Neural progenitor cell (in vitro differentiated cells): Measurements from ENCODE around the gene XKR3. TPM values are rescaled to one million over a fixed set of nuclear protein-coding genes. Genes with fewer than 3 reads are reported as not detected.
"Not testable (repeated sequence)": the region's sequence is repeated elsewhere in the genome, so short reads cannot be mapped to it uniquely, and the experiment has no call there.

Source experiments
- DNase-seq: peaks from one replicate; pipeline ENCODE4 v3.0.0-alpha.2; 2016; ENCODE audit warnings: low spot score
- H2AFZ ChIP-seq: fragments of 200-600 bp; sonication (generic); replicated peaks from 2 replicates; pipeline ENCODE4 v1.6.1; 2016; ENCODE audit warnings: antibody characterized with exemption
- H3F3A ChIP-seq: fragments of 200-600 bp; sonication (generic); 2 replicates; pipeline ENCODE4 v1.6.1; 2016; ENCODE audit warnings: antibody characterized with exemption, low read depth
- H3K27ac ChIP-seq: fragments of 200-600 bp; sonication (generic); 2 replicates; pipeline ENCODE4 v1.5.1; 2016; ENCODE audit warnings: mild to moderate bottlenecking
- H3K27me3 ChIP-seq: fragments of 200-600 bp; sonication (generic); 2 replicates; pipeline ENCODE4 v1.6.1; 2016; ENCODE audit warnings: mild to moderate bottlenecking, moderate library complexity
- H3K36me3 ChIP-seq: fragments of 200-600 bp; sonication (generic); 2 replicates; pipeline ENCODE4 v1.5.1; 2016
- H3K4me1 ChIP-seq: fragments of 200-600 bp; sonication (generic); 2 replicates; pipeline ENCODE4 v1.6.1; 2016; ENCODE audit warnings: mixed run types
- H3K4me2 ChIP-seq: fragments of 200-600 bp; sonication (generic); 2 replicates; pipeline ENCODE4 v1.6.1; 2016
- H3K4me3 ChIP-seq: fragments of 200-600 bp; sonication (generic); 2 replicates; pipeline ENCODE4 v1.5.1; 2016
- H3K79me2 ChIP-seq: fragments of 200-600 bp; sonication (generic); 2 replicates; pipeline ENCODE4 v1.6.1; 2016; ENCODE audit warnings: low read depth
- H3K9ac ChIP-seq: fragments of 200-600 bp; sonication (generic); 2 replicates; pipeline ENCODE4 v1.6.1; 2016
- H3K9me3 ChIP-seq: fragments of 200-600 bp; sonication (generic); 2 replicates; pipeline ENCODE4 v1.5.1; 2016; ENCODE audit warnings: low read depth
- H4K20me1 ChIP-seq: fragments of 200-600 bp; sonication (generic); 2 replicates; pipeline ENCODE4 v1.6.1; 2016; ENCODE audit warnings: low read depth
- H3K27ac Mint-ChIP-seq: 3 replicates; pipeline ENCODE4 v1.8.0; 2021; ENCODE audit warnings: mixed read lengths
- H3K27me3 Mint-ChIP-seq: 2 replicates; pipeline ENCODE4 v1.8.0; 2022; ENCODE audit warnings: low read depth, mild to moderate bottlenecking, inconsistent platforms, moderate library complexity, mixed read lengths; ENCODE audit not compliant: insufficient read depth
- H3K36me3 Mint-ChIP-seq: 3 replicates; pipeline ENCODE4 v1.8.0; 2021; ENCODE audit warnings: mixed read lengths
- H3K4me1 Mint-ChIP-seq: 3 replicates; pipeline ENCODE4 v1.8.0; 2021; ENCODE audit warnings: mixed read lengths
- H3K4me3 Mint-ChIP-seq: 3 replicates; pipeline ENCODE4 v1.8.0; 2021; ENCODE audit warnings: mild to moderate bottlenecking, moderate library complexity, mixed read lengths
- H3K9me3 Mint-ChIP-seq: 3 replicates; pipeline ENCODE4 v1.8.0; 2020; ENCODE audit warnings: mixed read lengths
- CTCF ChIP-seq: fragments of 200-600 bp; sonication (generic); IDR thresholded peaks from 2 replicates; pipeline ENCODE4 v1.5.1; 2017; ENCODE audit warnings: antibody characterized with exemption, mild to moderate bottlenecking
- EZH2 ChIP-seq: fragments of 200-600 bp; sonication (generic); IDR thresholded peaks from 2 replicates; pipeline ENCODE4 v1.6.1; 2017; ENCODE audit warnings: antibody characterized with exemption, mild to moderate bottlenecking, moderate library complexity
- EZH2phosphoT487 ChIP-seq: fragments of 200-600 bp; sonication (generic); IDR thresholded peaks from 2 replicates; pipeline ENCODE4 v1.6.1; 2017; ENCODE audit warnings: antibody characterized with exemption
- total RNA-seq: library from RNA; depleted of rRNA; stranded (reverse); fragments of >200 nt; gene quantifications from 2 replicates; pipeline ENCODE4 v1.2.3, GENCODE V29; 2015; ENCODE audit warnings: low replicate concordance

Gene XKR3
- total RNA-seq, 1 donor from 2014 or later, result not detected

GRCh38 chr22:16803255-16803917, 21.8 kb downstream of the XKR3 start:
- Histone ChIP-seq H3F3A (no peaks in the 10 kb centered on the region), H3K4me2 (no peak overlapping the region), H2AFZ (no peak overlapping the region), H4K20me1 (no peaks in the 10 kb centered on the region), H3K79me2 (no peaks in the 10 kb centered on the region), H3K27me3 (no peaks in the 10 kb centered on the region), H3K4me3 (no peak overlapping the region), H3K36me3 (no peaks in the 10 kb centered on the region), H3K9ac (no peak overlapping the region), H3K4me1 (no peaks in the 10 kb centered on the region), H3K27ac (no peak overlapping the region), H3K9me3 (no peaks in the 10 kb centered on the region)
- no peak for DNase-seq
- TF ChIP-seq EZH2, result no peak
- Mint-ChIP-seq H3K4me3 (no peak overlapping the region), H3K27ac (no peak overlapping the region), H3K27me3 (no peaks in the 10 kb centered on the region), H3K36me3 (no peaks in the 10 kb centered on the region), H3K4me1 (no peaks in the 10 kb centered on the region), H3K9me3 (peaks cover 6% of the 10 kb centered on the region)

DNA sequence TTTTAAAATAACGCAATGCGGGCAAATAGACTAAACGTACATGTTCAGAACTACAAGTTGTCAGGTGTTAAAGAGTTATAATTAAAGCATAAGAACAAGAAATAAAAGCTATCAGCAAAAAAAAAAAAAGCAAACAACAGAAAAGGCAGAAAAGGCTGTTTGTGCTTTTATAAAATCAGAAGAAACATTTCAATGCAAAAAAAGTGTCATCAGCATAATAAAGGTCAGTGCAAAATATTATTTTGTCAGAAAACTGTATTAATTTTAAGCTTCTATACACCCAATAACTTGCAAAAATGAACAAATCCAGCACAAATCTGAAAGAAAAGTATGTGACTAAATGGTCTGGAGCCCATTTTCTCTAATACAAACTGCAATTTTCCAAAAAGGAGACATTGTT, 23.6 kb downstream of the XKR3 start:
- Mint-ChIP-seq H3K27me3 (no peaks in the 10 kb centered on the region), H3K36me3 (no peaks in the 10 kb centered on the region), H3K4me1 (no peaks in the 10 kb centered on the region), H3K4me3 (no peak overlapping the region), H3K9me3 (peaks cover 8% of the 10 kb centered on the region), H3K27ac (no peak overlapping the region)
- Histone ChIP-seq H3K9ac (no peak overlapping the region), H2AFZ (no peak overlapping the region), H3F3A (no peaks in the 10 kb centered on the region), H3K27me3 (no peaks in the 10 kb centered on the region), H3K4me2 (no peak overlapping the region), H3K9me3 (no peaks in the 10 kb centered on the region), H3K4me1 (no peaks in the 10 kb centered on the region), H3K79me2 (no peaks in the 10 kb centered on the region), H3K27ac (no peak overlapping the region), H4K20me1 (no peaks in the 10 kb centered on the region), H3K36me3 (no peaks in the 10 kb centered on the region), H3K4me3 (no peak overlapping the region)
- DNase-seq, result no peak
- no peak for TF ChIP-seq EZH2
- TF ChIP-seq EZH2phosphoT487, result no peak
- TF ChIP-seq CTCF, result no peak

- no peaks in the 10 kb centered on the region for H3K9me3 ChIP-seq
- H3K27ac ChIP-seq, result no peak overlapping the region
- H3K27me3 ChIP-seq, result no peaks in the 10 kb centered on the region
- H3K79me2 ChIP-seq, result no peaks in the 10 kb centered on the region
- H3F3A ChIP-seq, result no peaks in the 10 kb centered on the region
- H3K4me1 ChIP-seq, result no peaks in the 10 kb centered on the region
- no peaks in the 10 kb centered on the region for H3K36me3 Mint-ChIP-seq
- H3K9me3 Mint-ChIP-seq, result peaks cover 11% of the 10 kb centered on the region
- no peak overlapping the region for H2AFZ ChIP-seq
- H3K27me3 Mint-ChIP-seq, result no peaks in the 10 kb centered on the region
- no peak for DNase-seq
- no peaks in the 10 kb centered on the region for H3K36me3 ChIP-seq
- H3K4me2 ChIP-seq, result no peak overlapping the region
- no peak overlapping the region for H3K27ac Mint-ChIP-seq
- TF ChIP-seq EZH2, result no peak
- no peak for TF ChIP-seq CTCF
- TF ChIP-seq EZH2phosphoT487, result no peak
- H4K20me1 ChIP-seq, result no peaks in the 10 kb centered on the region
- H3K4me3 ChIP-seq, result no peak overlapping the region
- H3K9ac ChIP-seq, result no peak overlapping the region
- H3K4me3 Mint-ChIP-seq, result no peak overlapping the region
- no peaks in the 10 kb centered on the region for H3K4me1 Mint-ChIP-seq
Measured at GRCh38 chr22:16801088-16801487, 24.1 kb downstream of the XKR3 start.

DNA sequence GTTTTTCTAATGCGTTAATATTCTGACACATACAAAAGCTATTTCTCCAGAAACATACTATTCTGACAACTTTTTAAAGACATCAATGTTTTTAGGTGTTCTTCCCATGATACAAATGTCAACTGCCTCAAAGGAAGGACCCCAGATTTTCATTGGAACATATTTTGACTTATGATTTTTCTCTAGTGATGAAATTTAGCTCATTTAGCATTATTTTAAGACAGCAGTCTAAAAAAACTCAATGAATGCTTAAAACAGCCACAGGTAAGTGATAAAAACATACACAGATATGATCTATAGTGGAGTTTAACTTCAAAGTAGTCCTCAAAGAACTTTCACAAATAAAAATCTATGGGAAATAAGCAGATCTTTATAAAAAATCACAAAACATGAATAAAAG, 24.9 kb downstream of the XKR3 start:
- H3K9me3 Mint-ChIP-seq, result peaks cover 11% of the 10 kb centered on the region
- H3K9me3 ChIP-seq, result no peaks in the 10 kb centered on the region
- DNase-seq, result no peak

DNA sequence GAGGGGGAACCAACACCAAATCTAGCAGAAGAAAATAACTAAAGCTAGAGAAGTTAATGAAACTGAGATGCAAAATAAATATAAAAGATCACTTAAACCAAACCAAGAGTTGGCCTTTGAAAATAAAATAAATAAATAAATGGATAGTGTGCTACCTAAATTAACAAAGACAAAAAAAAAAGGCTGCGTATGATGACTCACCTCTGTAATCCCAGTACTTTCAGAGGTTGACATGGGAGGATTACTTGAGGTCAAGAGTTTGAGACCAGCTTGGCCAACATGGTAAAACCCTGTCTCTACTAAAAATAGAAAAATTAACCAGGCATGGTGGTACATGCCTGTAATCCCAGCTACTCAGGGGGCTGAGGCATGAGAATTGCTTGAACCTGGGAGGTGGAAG, 29.7 kb downstream of the XKR3 start:
- H3K4me3 Mint-ChIP-seq, H3K79me2 ChIP-seq, DNase-seq, H3K9ac ChIP-seq, H3K36me3 ChIP-seq, H3K27ac ChIP-seq, H3K4me1 Mint-ChIP-seq, H2AFZ ChIP-seq, H3K4me3 ChIP-seq, H3K27me3 Mint-ChIP-seq, H3K27me3 ChIP-seq, H3K4me2 ChIP-seq, H3K9me3 ChIP-seq, H3K4me1 ChIP-seq, H3K27ac Mint-ChIP-seq, H3K36me3 Mint-ChIP-seq, H3F3A ChIP-seq, H4K20me1 ChIP-seq: not testable (repeated sequence)
- peaks cover 21% of the 10 kb centered on the region for H3K9me3 Mint-ChIP-seq

More for the DNA sequence above, 24.9 kb downstream of the XKR3 start:
- H2AFZ ChIP-seq, result no peak overlapping the region
- H3F3A ChIP-seq, result no peaks in the 10 kb centered on the region
- Mint-ChIP-seq H3K27ac (no peak overlapping the region), H3K4me1 (no peaks in the 10 kb centered on the region), H3K27me3 (no peaks in the 10 kb centered on the region), H3K36me3 (no peaks in the 10 kb centered on the region), H3K4me3 (no peak overlapping the region)
- no peaks in the 10 kb centered on the region for H3K4me1 ChIP-seq
- H3K4me3 ChIP-seq, result no peak overlapping the region
- H3K79me2 ChIP-seq, result no peaks in the 10 kb centered on the region
- H3K36me3 ChIP-seq, result no peaks in the 10 kb centered on the region
- no peak overlapping the region for H3K9ac ChIP-seq
- H3K27ac ChIP-seq, result no peak overlapping the region
- H3K4me2 ChIP-seq, result no peak overlapping the region
- TF ChIP-seq EZH2phosphoT487, result no peak
- TF ChIP-seq CTCF, result no peak
- no peak for TF ChIP-seq EZH2
- no peaks in the 10 kb centered on the region for H4K20me1 ChIP-seq
- H3K27me3 ChIP-seq, result no peaks in the 10 kb centered on the region
